T-cell (primary cell): Measurements from ENCODE around the gene AP3B2. TPM values are rescaled to one million over a fixed set of nuclear protein-coding genes. Genes with fewer than 3 reads are reported as not detected.

ENCODE experiments used
- ATAC-seq, 4 experiments: fragments of 200-7000 bp in 3 of 4; fragments of 150-1000 bp in 1 of 4; cut with Tn5 transposase; replicated peaks in 1 of 4; 1 replicate in 3 of 4; 2 replicates in 1 of 4; pipeline ENCODE4 v1.10.0; 2021; ENCODE audit warnings: moderate library complexity in 3 of 4, mild to moderate bottlenecking in 2 of 4, moderate number of reproducible peaks in 1 of 4
- CTCF ChIA-PET, 2 donors: fragments of 300-600 bp; sonication (Branson Sonifier 250); formaldehyde crosslinking; loops; one replicate each; lab custom pipeline; 2022; ENCODE audit warnings: antibody characterized with exemption in 2 of 2; lab: Charles Lee
- POLR2A ChIA-PET, 2 donors: fragments of 300-600 bp; sonication (Branson Sonifier 250); formaldehyde crosslinking; loops; one replicate each; lab custom pipeline; 2022; ENCODE audit warnings: antibody characterized with exemption in 2 of 2; lab: Charles Lee
- DNase-seq, 35 experiments: peaks; one replicate each; pipeline versions ENCODE4 v3.0.0 to v3.0.0-alpha.2; 2013 to 2023
- H3K27ac ChIP-seq: one replicate; pipeline ENCODE4 v1.5.1; 2013; ENCODE audit warnings: low read length
- H3K27me3 ChIP-seq, 2 experiments: replicated peaks in 1 of 2; 1 replicate in 1 of 2; 2 replicates in 1 of 2; pipeline versions ENCODE4 v1.6.1 to v1.7.0; 2013; ENCODE audit warnings: low read length in 1 of 2, mixed read lengths in 1 of 2; ENCODE audit not compliant: control insufficient read depth in 2 of 2, insufficient read depth in 2 of 2; ENCODE audit errors: extremely low read depth in 1 of 2
- H3K36me3 ChIP-seq, 2 donors: 1 replicate in 1 of 2; 2 replicates in 1 of 2; pipeline versions ENCODE4 v1.6.1 to v1.7.0; 2013; ENCODE audit warnings: low read length in 1 of 2; ENCODE audit not compliant: control insufficient read depth in 2 of 2, insufficient read depth in 1 of 2; ENCODE audit errors: extremely low read depth in 1 of 2
- H3K4me1 ChIP-seq, 2 experiments: 1 replicate in 1 of 2; 2 replicates in 1 of 2; pipeline versions ENCODE4 v1.6.1 to v1.7.0; 2013; ENCODE audit warnings: low read length in 2 of 2, mixed read lengths in 1 of 2; ENCODE audit not compliant: insufficient read depth in 2 of 2, control insufficient read depth in 1 of 2; ENCODE audit errors: extremely low read depth in 1 of 2
- H3K4me3 ChIP-seq, 2 donors: 1 replicate in 1 of 2; 2 replicates in 1 of 2; pipeline versions ENCODE4 v1.5.1 to v1.7.0; 2013; ENCODE audit warnings: mild to moderate bottlenecking in 2 of 2, low read length in 1 of 2, moderate library complexity in 1 of 2; ENCODE audit not compliant: control insufficient read depth in 1 of 2; ENCODE audit errors: extremely low read depth in 1 of 2
- H3K9me3 ChIP-seq: 2 replicates; pipeline ENCODE4 v1.7.0; 2013
- H3K27ac Mint-ChIP-seq, 2 donors: one replicate each; pipeline ENCODE4 v1.8.0; 2020 to 2021; ENCODE audit warnings: mild to moderate bottlenecking in 2 of 2, mixed read lengths in 2 of 2
- H3K27me3 Mint-ChIP-seq, 2 donors: one replicate each; pipeline ENCODE4 v1.8.0; 2021 to 2022; ENCODE audit warnings: mixed read lengths in 2 of 2
- H3K36me3 Mint-ChIP-seq: one replicate; pipeline ENCODE4 v1.8.0; 2021; ENCODE audit warnings: mixed read lengths
- H3K4me1 Mint-ChIP-seq, 3 donors: one replicate each; pipeline ENCODE4 v1.8.0; 2020 to 2022; ENCODE audit warnings: mixed read lengths in 3 of 3, mild to moderate bottlenecking in 1 of 3
- H3K4me3 Mint-ChIP-seq, 3 donors: one replicate each; pipeline ENCODE4 v1.8.0; 2020 to 2022; ENCODE audit warnings: mild to moderate bottlenecking in 3 of 3, mixed read lengths in 3 of 3, moderate library complexity in 3 of 3
- H3K9me3 Mint-ChIP-seq, 3 donors: one replicate each; pipeline ENCODE4 v1.8.0; 2020 to 2022; ENCODE audit warnings: mixed read lengths in 3 of 3
- whole genome bisulfite sequencing: methylation state at CpG from one replicate; pipeline ENCODE4 v1.1.5; 2013; ENCODE audit warnings: missing lambda C conversion rate; ENCODE audit not compliant: insufficient coverage; 5-methylcytosine and 5-hydroxymethylcytosine counted together
- total RNA-seq, 35 experiments: library from RNA in 6 of 35; stranded (reverse) in 6 of 35; fragments of 120-200 nt in 1 of 35; gene quantifications; one replicate each; pipeline versions ENCODE4 v1.2.1 to v1.2.4 and lab custom pipeline; 2013 to 2026

The AP3B2 gene
- total RNA-seq, 5 donors from 2014 or later (not counting 1 experiment from before 2014, with no cell fraction given), result 0.23 to 5.8 (median 0.76) TPM

- H3K4me3 ChIP-seq, result no peak overlapping the region
- H3K4me1 Mint-ChIP-seq, result no peaks in the 10 kb centered on the region
- H3K27ac Mint-ChIP-seq, result no peak overlapping the region
- WGBS, result no CpG with 5 or more reads among the region's 8 CpGs
- POLR2A ChIA-PET, result no interaction called here
- H3K36me3 Mint-ChIP-seq, result no peaks in the 10 kb centered on the region
- ATAC-seq (no peak), DNase-seq (no peak)
- no peaks in the 10 kb centered on the region for H3K9me3 Mint-ChIP-seq
- no peaks in the 10 kb centered on the region for H3K36me3 ChIP-seq
- H3K4me3 Mint-ChIP-seq, result no peak overlapping the region
- no peaks in the 10 kb centered on the region for H3K9me3 ChIP-seq
- no peaks in the 10 kb centered on the region for H3K4me1 ChIP-seq
- H3K27ac ChIP-seq, result no peak overlapping the region
- peaks cover 10 to 14% of the 10 kb centered on the region in 2 donors for H3K27me3 Mint-ChIP-seq
- CTCF ChIA-PET, result no interaction called here
- peaks cover 2 to 12% of the 10 kb centered on the region in 2 experiments for H3K27me3 ChIP-seq
These were observed 20.5 kb downstream of the AP3B2 start for GRCh38 chr15:82689147-82689546.

DNA sequence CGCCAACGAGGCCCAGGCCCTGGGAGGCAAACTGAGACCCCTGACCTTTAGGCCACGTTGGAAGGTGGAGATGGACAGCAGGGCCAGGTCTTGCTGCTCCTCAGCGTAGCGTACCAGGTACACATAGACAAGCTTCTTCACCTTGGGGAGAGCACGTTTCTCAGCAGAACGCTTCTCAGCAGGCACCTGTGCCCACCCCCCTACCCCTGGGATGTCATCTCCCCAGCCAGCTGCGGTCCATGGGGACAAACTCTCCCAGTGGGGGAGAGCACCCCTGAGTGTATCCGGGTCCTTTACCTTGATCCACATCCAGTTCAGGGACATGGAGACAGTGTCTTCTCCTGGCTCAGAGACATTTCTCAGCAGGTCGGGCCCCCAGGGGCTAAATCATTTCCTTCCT is 21.0 kb downstream of the AP3B2 start:
- no peak overlapping the region for H3K27ac ChIP-seq
- no peak overlapping the region for H3K4me3 ChIP-seq
- Mint-ChIP-seq H3K27ac (no peak overlapping the region), H3K4me3 (no peak overlapping the region), H3K27me3 (peaks cover 10 to 14% of the 10 kb centered on the region in 2 donors), H3K9me3 (no peaks in the 10 kb centered on the region), H3K4me1 (no peaks in the 10 kb centered on the region), H3K36me3 (no peaks in the 10 kb centered on the region)
- ATAC-seq, result no peak
- peaks cover 4 to 12% of the 10 kb centered on the region in 2 experiments for H3K27me3 ChIP-seq
- ChIA-PET CTCF (no interaction called here), POLR2A (no interaction called here)
- WGBS, result 79% methylated on average over 4 of the region's 10 CpGs
- no peaks in the 10 kb centered on the region for H3K36me3 ChIP-seq
- H3K9me3 ChIP-seq, result no peaks in the 10 kb centered on the region
- H3K4me1 ChIP-seq, result no peaks in the 10 kb centered on the region
- no peak for DNase-seq

- no peaks in the 10 kb centered on the region for H3K9me3 ChIP-seq
- peak overlapping the region in 1 of 2 donors; percentile 88 for H3K4me3 ChIP-seq
- WGBS, result 99% methylated on average over 8 of the region's 10 CpGs
- H3K27me3 Mint-ChIP-seq, result peaks cover 3 to 4% of the 10 kb centered on the region in 2 donors
- peak overlapping the region in 1 of 2 donors; percentile 96 for H3K27ac Mint-ChIP-seq
- no peaks in the 10 kb centered on the region for H3K36me3 ChIP-seq
- H3K27me3 ChIP-seq, result peaks cover 8 to 18% of the 10 kb centered on the region in 2 experiments
- H3K36me3 Mint-ChIP-seq, result no peaks in the 10 kb centered on the region
- H3K4me1 ChIP-seq, result peaks cover 0 to 18% of the 10 kb centered on the region in 2 experiments
- ChIA-PET POLR2A (no interaction called here), CTCF (interaction anchor here in 1 of 2 donors (1.3 kb wide), 1 partner anchor 69 kb away, joined by 3 read pairs; no protein-coding TSS in a partner anchor)
- DNase-seq (peak in 1 of 35 experiments; percentile 4), ATAC-seq (no peak)
- H3K4me1 Mint-ChIP-seq, result peaks cover 14 to 18% (median 14%) of the 10 kb centered on the region in 3 donors
- H3K9me3 Mint-ChIP-seq, result no peaks in the 10 kb centered on the region
- H3K4me3 Mint-ChIP-seq, result peak overlapping the region; percentile 91 to 93 (median 92)
- no peak overlapping the region for H3K27ac ChIP-seq
These were observed 28.3 kb downstream of the AP3B2 start for GRCh38 chr15:82681371-82681770.

GRCh38 chr15:82680200-82681102 is 29.2 kb downstream of the AP3B2 start:
- POLR2A ChIA-PET, result interaction anchor here in 1 of 2 donors (0.7 kb wide), 1 partner anchor 70 kb away, joined by 3 read pairs; no protein-coding TSS in a partner anchor
- ATAC-seq (peak; percentile 95 to 97 (median 96)), DNase-seq (peak; percentile 64 to 90 (median 82))
- CTCF ChIA-PET, result no interaction called here
- H3K27me3 ChIP-seq, result peaks cover 8 to 18% of the 10 kb centered on the region in 2 experiments
- H3K27ac ChIP-seq, result peak overlapping the region; percentile 83
- 3% methylated on average over 61 of the region's 76 CpGs for WGBS
- H3K36me3 ChIP-seq, result no peaks in the 10 kb centered on the region
- Mint-ChIP-seq H3K27me3 (no peaks in the 10 kb centered on the region), H3K27ac (peak overlapping the region; percentile 94 to 96), H3K36me3 (no peaks in the 10 kb centered on the region), H3K9me3 (no peaks in the 10 kb centered on the region), H3K4me3 (peak overlapping the region; percentile 91 to 93 (median 92)), H3K4me1 (peaks cover 14 to 18% (median 14%) of the 10 kb centered on the region in 3 donors)
- H3K9me3 ChIP-seq, result no peaks in the 10 kb centered on the region
- peaks cover 0 to 18% of the 10 kb centered on the region in 2 experiments for H3K4me1 ChIP-seq
- peak overlapping the region; percentile 70 to 88 for H3K4me3 ChIP-seq

DNA sequence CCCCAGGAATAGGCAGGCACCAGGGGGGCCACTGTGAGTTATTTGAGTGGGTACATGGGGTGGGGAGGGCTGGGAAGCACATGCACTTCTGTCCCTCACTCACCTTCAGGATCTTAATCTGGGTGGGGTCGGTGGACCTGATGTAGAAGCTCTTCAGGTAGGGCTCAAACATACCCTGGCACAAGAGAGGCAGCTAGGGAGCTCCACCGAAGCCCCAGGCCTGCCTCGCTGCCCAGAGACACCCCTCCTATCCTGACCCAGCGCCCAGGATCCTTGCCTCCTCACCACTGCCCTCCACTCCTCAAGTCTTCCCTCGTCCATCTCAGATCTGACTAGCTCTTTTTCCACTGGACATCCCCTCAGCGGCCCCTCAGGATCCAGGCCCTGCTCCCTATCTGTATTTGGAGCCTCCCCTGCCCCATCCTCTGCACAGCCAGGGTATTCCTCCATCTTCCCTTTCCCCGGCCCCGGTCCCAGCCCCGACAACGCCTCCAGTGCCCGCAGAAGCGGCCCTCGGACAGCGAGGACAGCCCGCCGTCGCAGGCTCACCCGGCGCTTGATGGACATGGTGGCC is 30.0 kb downstream of the AP3B2 start:
- CTCF ChIA-PET, result interaction anchor here in 1 of 2 donors (0.7 kb wide), 2 partner anchors 70 to 182 kb away, joined by 3 to 4 read pairs; no protein-coding TSS in a partner anchor
- Histone ChIP-seq H3K27ac (no peak overlapping the region), H3K4me3 (peak overlapping the region in 1 of 2 donors; percentile 88), H3K9me3 (no peaks in the 10 kb centered on the region), H3K4me1 (peaks cover 0 to 18% of the 10 kb centered on the region in 2 experiments), H3K27me3 (peaks cover 8 to 18% of the 10 kb centered on the region in 2 experiments), H3K36me3 (no peaks in the 10 kb centered on the region)
- Mint-ChIP-seq H3K4me1 (peaks cover 14 to 18% (median 14%) of the 10 kb centered on the region in 3 donors), H3K36me3 (no peaks in the 10 kb centered on the region), H3K4me3 (peak overlapping the region; percentile 91 to 93 (median 92)), H3K27ac (peak overlapping the region; percentile 40 to 68), H3K9me3 (no peaks in the 10 kb centered on the region), H3K27me3 (no peaks in the 10 kb centered on the region)
- peak in 2 of 35 experiments; percentile 19 to 26 for DNase-seq
- no peak for ATAC-seq
- WGBS, result 44% methylated on average over 17 of the region's 19 CpGs
- POLR2A ChIA-PET, result interaction anchor here in 1 of 2 donors (0.6 kb wide), 1 partner anchor 62 kb away, joined by 4 read pairs; no protein-coding TSS in a partner anchor

- Histone ChIP-seq H3K9me3 (no peaks in the 10 kb centered on the region), H3K36me3 (no peaks in the 10 kb centered on the region), H3K27me3 (peaks cover 4 to 18% of the 10 kb centered on the region in 2 experiments), H3K27ac (no peak overlapping the region), H3K4me1 (peaks cover 0 to 18% of the 10 kb centered on the region in 2 experiments), H3K4me3 (no peak overlapping the region)
- DNase-seq (no peak), ATAC-seq (no peak)
- Mint-ChIP-seq H3K36me3 (no peaks in the 10 kb centered on the region), H3K27me3 (no peaks in the 10 kb centered on the region), H3K27ac (no peak overlapping the region), H3K4me3 (no peak overlapping the region), H3K9me3 (no peaks in the 10 kb centered on the region), H3K4me1 (peaks cover 14 to 18% (median 14%) of the 10 kb centered on the region in 3 donors)
- CTCF ChIA-PET, result no interaction called here
- POLR2A ChIA-PET, result no interaction called here
- 98% methylated on average over 6 of the region's 7 CpGs for WGBS
These were observed 31.9 kb downstream of the AP3B2 start for GRCh38 chr15:82677720-82678323.
